ENCODE measurements around the gene NR2E1.

The NR2E1 gene

DNA sequence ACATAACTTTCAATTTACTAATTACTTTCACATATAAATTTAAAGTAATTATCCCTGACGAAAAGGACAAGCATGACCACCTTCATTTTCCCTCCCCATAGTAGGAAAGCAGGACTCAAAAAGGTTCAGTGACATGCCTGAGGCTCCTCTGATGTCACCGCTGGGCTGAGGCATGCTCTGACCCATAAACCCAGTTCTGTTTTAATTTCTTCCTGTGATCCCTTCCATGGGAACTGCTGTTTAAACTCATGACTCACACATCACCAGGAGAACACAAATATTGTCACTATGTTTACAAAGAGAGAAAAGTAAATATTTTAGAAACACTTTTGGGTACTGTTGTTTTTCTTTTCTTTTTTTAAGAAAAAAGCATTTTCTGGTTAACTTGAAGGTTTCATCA is 38.0 kb upstream of the NR2E1 start (continued):
- TF ChIP-seq ZNF2 (tag by site-specific recombination; IDR thresholded peaks at IDR 0.05): 0 out of 2 replicates have a peak, but pooled peaks have one; percentile 10
- TF ChIP-seq WT1 (tag by site-specific recombination; IDR thresholded peaks at IDR 0.05): peak; percentile 21; the same call in 1 of the 2 replicates
- TF ChIP-seq IKZF3 (tag by site-specific recombination; IDR thresholded peaks at IDR 0.05): peak; percentile 54; the same call in 1 of the 2 replicates
- 0 out of 2 replicates have a peak, but pooled peaks have one; percentile 26 for TF ChIP-seq ZNF324 (tag by site-specific recombination; IDR thresholded peaks at IDR 0.05)
- TF ChIP-seq, protein P1, sequence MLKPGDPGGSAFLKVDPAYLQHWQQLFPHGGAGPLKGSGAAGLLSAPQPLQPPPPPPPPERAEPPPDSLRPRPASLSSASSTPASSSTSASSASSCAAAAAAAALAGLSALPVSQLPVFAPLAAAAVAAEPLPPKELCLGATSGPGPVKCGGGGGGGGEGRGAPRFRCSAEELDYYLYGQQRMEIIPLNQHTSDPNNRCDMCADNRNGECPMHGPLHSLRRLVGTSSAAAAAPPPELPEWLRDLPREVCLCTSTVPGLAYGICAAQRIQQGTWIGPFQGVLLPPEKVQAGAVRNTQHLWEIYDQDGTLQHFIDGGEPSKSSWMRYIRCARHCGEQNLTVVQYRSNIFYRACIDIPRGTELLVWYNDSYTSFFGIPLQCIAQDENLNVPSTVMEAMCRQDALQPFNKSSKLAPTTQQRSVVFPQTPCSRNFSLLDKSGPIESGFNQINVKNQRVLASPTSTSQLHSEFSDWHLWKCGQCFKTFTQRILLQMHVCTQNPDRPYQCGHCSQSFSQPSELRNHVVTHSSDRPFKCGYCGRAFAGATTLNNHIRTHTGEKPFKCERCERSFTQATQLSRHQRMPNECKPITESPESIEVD (tag by site-specific recombination; IDR thresholded peaks at IDR 0.05): peak; percentile 80
- TF ChIP-seq ZNF629 (tag by site-specific recombination; IDR thresholded peaks at IDR 0.05): peak; percentile 92
- TF ChIP-seq ZBTB21 (tag by site-specific recombination; IDR thresholded peaks at IDR 0.05): peak; percentile 85
- TF ChIP-seq PRDM1 (tag by site-specific recombination; IDR thresholded peaks at IDR 0.05): peak; percentile 62
- 0 out of 2 replicates have a peak, but pooled peaks have one; percentile 35 for TF ChIP-seq TCF7L2 (IDR thresholded peaks at IDR 0.05; ENCODE audit: borderline replicate concordance, low read depth, low read length)
- TF ChIP-seq SP7 (tag by site-specific recombination; IDR thresholded peaks at IDR 0.05): peak; percentile 63
- TF ChIP-seq ZNF37A (tag by site-specific recombination; IDR thresholded peaks at IDR 0.05): no peak
- TF ChIP-seq, protein P2, sequence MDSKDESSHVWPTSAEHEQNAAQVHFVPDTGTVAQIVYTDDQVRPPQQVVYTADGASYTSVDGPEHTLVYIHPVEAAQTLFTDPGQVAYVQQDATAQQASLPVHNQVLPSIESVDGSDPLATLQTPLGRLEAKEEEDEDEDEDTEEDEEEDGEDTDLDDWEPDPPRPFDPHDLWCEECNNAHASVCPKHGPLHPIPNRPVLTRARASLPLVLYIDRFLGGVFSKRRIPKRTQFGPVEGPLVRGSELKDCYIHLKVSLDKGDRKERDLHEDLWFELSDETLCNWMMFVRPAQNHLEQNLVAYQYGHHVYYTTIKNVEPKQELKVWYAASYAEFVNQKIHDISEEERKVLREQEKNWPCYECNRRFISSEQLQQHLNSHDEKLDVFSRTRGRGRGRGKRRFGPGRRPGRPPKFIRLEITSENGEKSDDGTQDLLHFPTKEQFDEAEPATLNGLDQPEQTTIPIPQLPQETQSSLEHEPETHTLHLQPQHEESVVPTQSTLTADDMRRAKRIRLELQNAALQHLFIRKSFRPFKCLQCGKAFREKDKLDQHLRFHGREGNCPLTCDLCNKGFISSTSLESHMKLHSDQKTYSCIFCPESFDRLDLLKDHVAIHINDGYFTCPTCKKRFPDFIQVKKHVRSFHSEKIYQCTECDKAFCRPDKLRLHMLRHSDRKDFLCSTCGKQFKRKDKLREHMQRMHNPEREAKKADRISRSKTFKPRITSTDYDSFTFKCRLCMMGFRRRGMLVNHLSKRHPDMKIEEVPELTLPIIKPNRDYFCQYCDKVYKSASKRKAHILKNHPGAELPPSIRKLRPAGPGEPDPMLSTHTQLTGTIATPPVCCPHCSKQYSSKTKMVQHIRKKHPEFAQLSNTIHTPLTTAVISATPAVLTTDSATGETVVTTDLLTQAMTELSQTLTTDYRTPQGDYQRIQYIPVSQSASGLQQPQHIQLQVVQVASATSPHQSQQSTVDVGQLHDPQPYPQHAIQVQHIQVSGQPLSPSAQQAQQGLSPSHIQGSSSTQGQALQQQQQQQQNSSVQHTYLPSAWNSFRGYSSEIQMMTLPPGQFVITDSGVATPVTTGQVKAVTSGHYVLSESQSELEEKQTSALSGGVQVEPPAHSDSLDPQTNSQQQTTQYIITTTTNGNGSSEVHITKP (tag by site-specific recombination; IDR thresholded peaks at IDR 0.05): 0 out of 2 replicates have a peak, but pooled peaks have one; percentile 16

DNA sequence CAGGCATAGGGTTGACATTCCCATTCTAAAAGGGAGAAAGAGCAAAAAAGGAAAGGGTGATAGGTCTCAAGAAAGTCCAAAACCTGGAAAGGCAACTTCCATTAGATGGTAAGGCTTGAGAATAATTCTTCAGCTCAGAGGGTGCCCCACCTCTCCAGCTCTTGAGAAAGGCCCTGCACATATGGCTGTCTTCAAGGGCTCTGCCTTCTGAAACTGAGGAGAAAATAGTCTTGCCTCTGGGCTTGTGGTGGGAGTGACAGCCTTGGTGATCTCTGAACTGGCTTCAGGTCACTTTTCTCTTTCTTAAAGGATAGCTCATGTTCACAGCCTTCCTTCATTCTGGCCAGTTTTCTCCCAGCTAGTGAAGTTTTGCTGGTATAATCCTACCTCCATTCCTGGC is 35.6 kb upstream of the NR2E1 start:
- TF ChIP-seq ZNF2 (tag by site-specific recombination; IDR thresholded peaks at IDR 0.05): no peak
- peak; percentile 30; the same call in 1 of the 2 replicates for TF ChIP-seq ZBTB17 (tag by site-specific recombination; IDR thresholded peaks at IDR 0.05)
- TF ChIP-seq ZBTB48 (tag by site-specific recombination; IDR thresholded peaks at IDR 0.05): no peak
- POLR2A ChIA-PET: interaction anchor here (0.5 to 1.0 kb wide), 2 partner anchors 333 to 964 kb away, joined by 3 to 4 read pairs; partner anchors contain the start of gene SESN1
- no peaks in the 10 kb centered on the region for H3K9me3 ChIP-seq (ENCODE audit: control insufficient read depth, insufficient read depth, low read depth, low read length)
- no peak overlapping the region for H3K27ac ChIP-seq (ENCODE audit: extremely low read depth, low read depth, low read length)
- no peak overlapping the region for H3K4me3 ChIP-seq (ENCODE audit: low read depth, low read length)
- H3K36me3 ChIP-seq (ENCODE audit: control insufficient read depth in 2 of 2, insufficient read depth in 1 of 2, low read length in 2 of 2): no peaks in the 10 kb centered on the region
- CTCF ChIA-PET: interaction anchor here (0.5 to 1.7 kb wide), 4 partner anchors 35 to 826 kb away, joined by 3 to 5 read pairs (median 4); partner anchors contain the start of gene NR2E1
- H3K4me1 ChIP-seq (ENCODE audit: control insufficient read depth, insufficient read depth, low read length): 0 out of 2 replicates have a peak, but pooled peaks cover 3% of the 10 kb centered on the region

DNA sequence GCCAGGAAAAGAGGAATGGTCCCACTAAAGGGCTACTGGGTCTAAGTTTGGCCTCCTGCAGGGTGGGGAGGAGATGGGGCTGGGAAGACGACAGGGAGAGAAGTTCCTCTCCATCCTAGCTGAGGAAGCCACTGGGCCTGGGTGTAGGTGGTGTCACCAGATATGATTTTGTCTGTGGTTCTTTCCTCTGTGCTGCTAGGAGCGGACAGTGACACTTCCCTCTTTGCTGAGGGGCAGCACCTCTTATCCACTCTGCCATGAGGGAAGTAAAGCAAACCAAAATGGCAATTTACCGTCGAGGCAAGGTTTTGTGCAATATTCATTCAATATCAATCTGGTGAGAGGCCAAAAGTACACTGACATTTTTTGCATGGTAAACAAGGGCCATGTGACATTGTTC is 33.0 kb upstream of the NR2E1 start:
- ChIA-PET CTCF (interaction anchor here (0.7 to 1.4 kb wide), 4 partner anchors 9 to 393 kb away, joined by 3 to 4 read pairs (median 4); no protein-coding TSS in a partner anchor), POLR2A (interaction anchor here (1.8 to 2.3 kb wide), 2 partner anchors 9 to 175 kb away, joined by 7 to 10 read pairs; partner anchors contain the start of gene SEC63)
- Histone ChIP-seq H3K4me3 (ENCODE audit: low read depth, low read length) (no peak overlapping the region), H3K4me1 (ENCODE audit: control insufficient read depth, insufficient read depth, low read length) (0 out of 2 replicates have a peak, but pooled peaks cover under 1% of the 10 kb centered on the region), H3K27ac (ENCODE audit: extremely low read depth, low read depth, low read length) (no peak overlapping the region), H3K36me3 (ENCODE audit: control insufficient read depth in 2 of 2, insufficient read depth in 1 of 2, low read length in 2 of 2) (no peaks in the 10 kb centered on the region), H3K9me3 (ENCODE audit: control insufficient read depth, insufficient read depth, low read depth, low read length) (no peaks in the 10 kb centered on the region)
- TF ChIP-seq ZNF24 (tag by site-specific recombination; IDR thresholded peaks at IDR 0.05) (no peak), ZNF529 (tag by site-specific recombination; IDR thresholded peaks at IDR 0.05; ENCODE audit: insufficient replicate concordance) (no peak), ZNF561 (tag by site-specific recombination; IDR thresholded peaks at IDR 0.05; ENCODE audit: borderline replicate concordance) (no peak), ZNF366 (tag by site-specific recombination; conservative IDR thresholded peaks at IDR 0.05) (no peak)

Data from HEK293 (cell line).